GM20431 (cell line): ENCODE data around the gene ATF7.
"Not testable (repeated sequence)": the region's sequence is repeated elsewhere in the genome, so short reads cannot be mapped to it uniquely, and the experiment has no call there.

Source experiments
- in situ Hi-C: fragments of 300-500 bp; cut with MseI, MboI; formaldehyde crosslinking; loops from one replicate; pipeline ENCODE4 v1.15.0; 2020; ENCODE audit warnings: low sequenced_read_pairs; ENCODE audit not compliant: unreplicated experiment

The ATF7 gene

DNA sequence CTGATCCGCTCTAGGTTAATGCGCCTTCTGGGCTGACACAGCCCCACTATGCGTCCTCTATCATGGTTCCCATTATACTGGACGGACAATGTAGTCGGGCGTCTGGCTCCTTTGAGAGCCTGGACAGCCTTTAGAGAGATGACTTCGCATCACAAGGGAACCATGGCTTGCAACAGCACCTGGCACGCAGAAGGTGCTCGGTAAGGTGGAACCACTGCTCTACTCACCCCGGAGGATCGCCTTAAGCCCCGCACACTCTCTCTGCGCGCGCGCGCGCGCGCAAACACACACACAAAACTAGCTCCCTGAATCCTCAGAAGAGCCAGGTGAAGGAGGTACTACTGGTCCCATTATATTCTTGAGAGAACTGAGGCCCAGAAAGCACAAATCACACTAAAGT is 134.0 kb downstream of the ATF7 start:
- in situ Hi-C loops: no loop called here

- in situ Hi-C loops: no loop called here
Measured at GRCh38 chr12:53489242-53489864, 136.8 kb downstream of the ATF7 start.

GRCh38 chr12:53486736-53487487 is 139.3 kb downstream of the ATF7 start:
- in situ Hi-C loops: no loop called here

- in situ Hi-C loops: no loop called here
Measured at GRCh38 chr12:53485955-53486735, 140.0 kb downstream of the ATF7 start.

DNA sequence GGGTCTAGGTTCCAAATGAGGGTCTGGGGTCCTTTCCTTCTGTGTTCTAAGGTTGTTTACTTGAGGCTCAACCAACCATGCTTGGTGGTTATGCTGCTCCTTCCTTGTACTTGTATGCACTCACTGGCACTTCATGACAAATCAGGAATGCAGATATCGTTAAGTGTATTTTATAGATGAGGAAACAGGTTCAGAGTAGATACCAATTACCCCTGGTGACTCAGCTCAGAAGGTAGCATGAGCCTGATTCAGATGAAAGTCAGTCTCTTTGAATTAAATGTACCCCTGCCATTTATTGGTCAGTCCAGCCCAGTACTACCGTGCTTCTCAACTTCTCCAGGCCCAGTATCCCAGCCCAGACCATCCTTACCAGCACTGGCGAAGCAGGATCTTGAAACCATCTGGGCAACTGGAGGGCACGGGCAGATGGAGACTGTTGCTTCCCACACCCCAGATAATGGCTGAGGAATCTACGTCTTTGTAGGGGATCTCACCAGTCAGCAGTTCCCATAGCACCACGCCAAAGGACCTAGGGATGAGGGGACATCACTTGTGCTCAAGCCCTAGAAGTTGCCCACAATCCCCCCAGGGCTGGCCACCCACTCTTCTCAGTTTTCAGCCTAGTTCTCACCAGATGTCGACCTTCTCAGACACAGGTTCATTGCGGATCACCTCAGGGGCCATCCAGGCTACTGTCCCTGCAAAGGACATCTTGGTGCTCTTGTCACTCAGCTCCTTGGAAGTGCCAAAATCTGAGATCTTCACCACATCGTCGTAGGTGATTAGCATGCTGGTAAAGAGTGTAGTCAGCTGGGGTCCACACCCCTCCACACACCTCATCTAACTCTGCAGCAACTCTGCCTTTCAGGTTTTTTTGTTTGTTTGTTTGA is 141.3 kb downstream of the ATF7 start:
- in situ Hi-C loops: no loop called here

GRCh38 chr12:53483979-53484377 is 142.2 kb downstream of the ATF7 start:
- in situ Hi-C loops: no loop called here

DNA sequence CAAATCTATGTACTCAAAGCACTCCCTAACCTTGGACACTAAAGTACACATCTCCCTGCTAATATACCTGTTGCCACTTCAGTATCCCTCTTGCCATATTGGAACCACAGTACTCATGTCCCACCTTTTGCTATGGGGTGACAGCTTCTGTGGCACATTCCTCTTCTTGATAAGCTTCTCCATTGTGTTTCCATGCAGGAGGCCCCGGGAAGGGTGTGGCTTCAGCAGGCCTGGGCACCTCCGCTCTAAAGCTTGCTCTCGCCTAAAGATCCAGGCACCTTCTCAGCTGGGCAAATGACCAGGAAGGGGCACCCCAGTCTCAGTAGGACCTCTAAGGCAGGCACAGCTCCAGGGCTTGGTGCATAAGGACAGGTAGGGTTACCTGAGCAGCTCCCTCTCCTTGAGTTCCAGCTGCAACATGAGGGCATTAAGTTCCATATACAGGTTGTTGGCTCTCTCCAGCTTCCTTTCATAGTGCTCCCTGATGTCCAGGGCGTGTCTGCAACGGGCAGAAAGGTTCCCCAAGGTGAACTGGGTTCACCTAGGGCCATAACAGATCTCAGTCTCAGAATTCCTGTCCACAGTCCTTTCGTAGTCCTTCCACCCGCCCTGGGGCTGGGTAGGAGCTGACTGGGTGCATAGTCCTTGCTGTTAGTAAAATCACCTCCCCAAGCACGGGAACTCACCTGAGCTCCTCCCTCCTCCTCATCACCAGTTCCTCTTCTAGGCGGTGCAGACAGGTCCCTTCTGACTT is 142.8 kb downstream of the ATF7 start:
- in situ Hi-C loops: no loop called here

- in situ Hi-C loops: no loop called here
Measured at GRCh38 chr12:53482626-53483168, 143.5 kb downstream of the ATF7 start.

- in situ Hi-C loops: no loop called here
Measured at GRCh38 chr12:53481939-53482586, 144.1 kb downstream of the ATF7 start.

GRCh38 chr12:53481458-53481857 is 144.7 kb downstream of the ATF7 start:
- in situ Hi-C loops: not testable (repeated sequence)

- in situ Hi-C loops: no loop called here
Measured at GRCh38 chr12:53480491-53481442, 145.4 kb downstream of the ATF7 start.

GRCh38 chr12:53479331-53479730 is 146.9 kb downstream of the ATF7 start:
- in situ Hi-C loops: no loop called here

DNA sequence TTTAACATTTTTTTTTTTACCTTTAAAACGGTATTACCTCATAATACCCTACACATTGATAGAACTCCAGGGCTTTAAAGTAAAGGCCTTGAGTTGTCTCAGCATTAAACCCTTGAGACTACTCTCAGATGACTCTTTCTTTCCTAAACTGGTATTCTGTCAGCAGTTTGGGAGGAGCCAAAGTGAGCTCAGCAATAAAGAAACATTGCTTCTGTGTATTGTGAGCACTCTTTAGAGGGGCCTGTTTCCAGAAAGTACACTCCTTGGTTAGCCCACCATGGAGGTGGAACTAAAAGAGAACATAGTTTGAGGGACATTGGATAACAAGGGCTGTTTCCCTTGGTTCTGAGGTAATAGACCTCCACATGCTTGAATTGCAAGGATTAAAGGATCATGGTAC is 147.3 kb downstream of the ATF7 start:
- in situ Hi-C loops: no loop called here

DNA sequence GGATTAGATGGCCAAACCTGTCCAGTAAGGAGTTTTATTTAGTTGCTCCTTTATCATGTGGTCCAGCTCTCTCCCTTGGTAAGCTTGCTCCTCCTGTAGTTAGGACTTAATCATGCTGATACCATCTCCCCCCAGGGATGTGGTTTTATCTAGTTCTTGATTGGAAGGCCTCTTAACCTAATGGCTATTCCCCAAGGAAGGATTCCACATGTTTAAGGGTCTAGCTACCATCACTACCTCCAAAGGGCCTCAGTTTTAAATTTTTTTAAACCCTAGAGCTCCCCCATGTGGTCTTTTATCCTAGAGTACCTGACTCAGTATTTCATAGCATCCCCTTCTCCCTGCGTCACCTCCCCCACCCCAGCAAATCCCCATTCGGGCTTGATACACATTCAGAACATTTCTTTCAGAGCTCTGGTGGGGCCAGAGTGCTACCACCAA is 149.4 kb downstream of the ATF7 start:
- in situ Hi-C loops: no loop called here

GRCh38 chr12:53474819-53475218 is 151.4 kb downstream of the ATF7 start:
- in situ Hi-C loops: no loop called here

DNA sequence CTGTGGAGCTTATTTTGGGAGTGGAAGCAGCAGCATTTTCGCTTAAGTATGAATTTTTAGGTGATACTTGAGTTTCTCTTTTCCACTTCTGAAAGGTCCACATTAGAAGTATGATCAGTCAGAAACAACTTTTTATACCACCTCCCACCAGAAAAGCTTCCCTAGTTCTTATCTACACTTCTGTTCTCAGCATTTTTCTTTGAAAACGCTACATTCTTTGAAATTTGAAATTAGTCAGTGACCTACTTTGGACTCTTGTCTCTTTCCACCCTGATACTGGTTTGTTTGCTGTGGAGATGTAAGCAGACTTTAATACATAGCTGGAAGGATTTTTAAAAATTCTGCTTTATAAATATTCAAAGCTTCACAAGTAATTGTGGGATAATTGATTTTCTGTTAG is 152.1 kb downstream of the ATF7 start:
- in situ Hi-C loops: no loop called here

DNA sequence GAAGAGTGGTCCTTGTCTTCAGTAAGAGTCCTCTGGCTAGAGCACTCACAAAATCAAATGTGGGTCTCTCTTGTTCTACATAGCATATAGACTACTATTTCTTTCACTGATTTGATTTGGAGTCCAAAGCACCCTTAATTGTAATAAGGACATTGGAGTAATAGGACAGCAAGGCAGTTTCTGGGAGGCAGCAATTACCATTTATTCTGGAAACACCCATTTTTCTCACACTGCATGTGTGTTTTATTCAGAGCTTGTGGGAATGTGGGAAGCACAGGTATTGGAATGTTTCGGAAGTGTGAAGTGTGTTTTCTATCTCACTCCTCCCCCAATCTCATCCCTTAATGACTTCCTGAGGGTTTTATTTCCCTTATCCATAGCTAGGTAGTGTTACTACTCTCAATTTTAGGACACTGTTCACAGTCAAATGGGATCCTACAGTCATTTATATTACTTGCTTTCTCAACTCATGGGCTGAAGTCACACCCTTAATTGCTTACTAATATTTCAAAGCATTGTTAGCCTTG is 154.1 kb downstream of the ATF7 start:
- in situ Hi-C loops: no loop called here
